ENCODE results near the gene SLC26A11.

GRCh38 chr17:80195141-80195540 is 25.1 kb upstream of the SLC26A11 start:
- TF ChIP-seq, protein P1, sequence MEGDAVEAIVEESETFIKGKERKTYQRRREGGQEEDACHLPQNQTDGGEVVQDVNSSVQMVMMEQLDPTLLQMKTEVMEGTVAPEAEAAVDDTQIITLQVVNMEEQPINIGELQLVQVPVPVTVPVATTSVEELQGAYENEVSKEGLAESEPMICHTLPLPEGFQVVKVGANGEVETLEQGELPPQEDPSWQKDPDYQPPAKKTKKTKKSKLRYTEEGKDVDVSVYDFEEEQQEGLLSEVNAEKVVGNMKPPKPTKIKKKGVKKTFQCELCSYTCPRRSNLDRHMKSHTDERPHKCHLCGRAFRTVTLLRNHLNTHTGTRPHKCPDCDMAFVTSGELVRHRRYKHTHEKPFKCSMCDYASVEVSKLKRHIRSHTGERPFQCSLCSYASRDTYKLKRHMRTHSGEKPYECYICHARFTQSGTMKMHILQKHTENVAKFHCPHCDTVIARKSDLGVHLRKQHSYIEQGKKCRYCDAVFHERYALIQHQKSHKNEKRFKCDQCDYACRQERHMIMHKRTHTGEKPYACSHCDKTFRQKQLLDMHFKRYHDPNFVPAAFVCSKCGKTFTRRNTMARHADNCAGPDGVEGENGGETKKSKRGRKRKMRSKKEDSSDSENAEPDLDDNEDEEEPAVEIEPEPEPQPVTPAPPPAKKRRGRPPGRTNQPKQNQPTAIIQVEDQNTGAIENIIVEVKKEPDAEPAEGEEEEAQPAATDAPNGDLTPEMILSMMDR (IDR thresholded peaks at IDR 0.05), result no peak
- no peak for TF ChIP-seq POLR2A (IDR thresholded peaks at IDR 0.05)
- TF ChIP-seq POLR2AphosphoS5 (IDR thresholded peaks at IDR 0.05), result no peak
- no peak for TF ChIP-seq EP300 (IDR thresholded peaks at IDR 0.05)
